Epithelial cell of esophagus (primary cell): ENCODE data around the gene C6orf132.

ENCODE experiments used
- DNase-seq: peaks from one replicate; pipeline ENCODE4 v3.0.0; 2010; ENCODE audit warnings: low read depth
- H3K4me3 ChIP-seq: 2 replicates; pipeline ENCODE4 v1.5.1; 2011; ENCODE audit warnings: mild to moderate bottlenecking, low read length, control low read depth
- TF ChIP-seq, protein P1 (sequence below): IDR thresholded peaks from 2 replicates; pipeline ENCODE4 v1.5.1; 2011; ENCODE audit warnings: low read depth, mild to moderate bottlenecking, low read length, control low read depth, inconsistent platforms; ENCODE audit not compliant: insufficient read depth; ENCODE audit errors: missing control alignments

The C6orf132 gene

DNA sequence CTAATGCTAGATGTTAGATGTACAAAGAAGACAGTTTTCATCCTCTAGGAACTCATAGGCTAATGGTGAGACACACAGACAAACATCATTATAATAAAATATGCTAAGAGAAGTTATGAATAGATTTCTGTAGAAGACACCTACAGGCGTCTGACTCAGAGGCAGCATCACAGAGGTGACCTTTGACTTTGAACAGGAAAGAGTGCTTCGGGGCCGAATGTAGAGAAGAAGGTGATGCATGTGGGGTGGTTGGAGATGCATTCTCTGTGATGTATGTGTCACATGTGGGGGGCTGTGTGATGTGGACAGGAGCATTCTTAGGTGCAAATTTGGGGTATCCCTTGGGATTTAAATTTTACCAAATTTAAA is 37.5 kb upstream of the C6orf132 start:
- no peak overlapping the region for H3K4me3 ChIP-seq
- TF ChIP-seq, protein P1, sequence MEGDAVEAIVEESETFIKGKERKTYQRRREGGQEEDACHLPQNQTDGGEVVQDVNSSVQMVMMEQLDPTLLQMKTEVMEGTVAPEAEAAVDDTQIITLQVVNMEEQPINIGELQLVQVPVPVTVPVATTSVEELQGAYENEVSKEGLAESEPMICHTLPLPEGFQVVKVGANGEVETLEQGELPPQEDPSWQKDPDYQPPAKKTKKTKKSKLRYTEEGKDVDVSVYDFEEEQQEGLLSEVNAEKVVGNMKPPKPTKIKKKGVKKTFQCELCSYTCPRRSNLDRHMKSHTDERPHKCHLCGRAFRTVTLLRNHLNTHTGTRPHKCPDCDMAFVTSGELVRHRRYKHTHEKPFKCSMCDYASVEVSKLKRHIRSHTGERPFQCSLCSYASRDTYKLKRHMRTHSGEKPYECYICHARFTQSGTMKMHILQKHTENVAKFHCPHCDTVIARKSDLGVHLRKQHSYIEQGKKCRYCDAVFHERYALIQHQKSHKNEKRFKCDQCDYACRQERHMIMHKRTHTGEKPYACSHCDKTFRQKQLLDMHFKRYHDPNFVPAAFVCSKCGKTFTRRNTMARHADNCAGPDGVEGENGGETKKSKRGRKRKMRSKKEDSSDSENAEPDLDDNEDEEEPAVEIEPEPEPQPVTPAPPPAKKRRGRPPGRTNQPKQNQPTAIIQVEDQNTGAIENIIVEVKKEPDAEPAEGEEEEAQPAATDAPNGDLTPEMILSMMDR, result no peak
- peak; percentile 63 for DNase-seq

DNA sequence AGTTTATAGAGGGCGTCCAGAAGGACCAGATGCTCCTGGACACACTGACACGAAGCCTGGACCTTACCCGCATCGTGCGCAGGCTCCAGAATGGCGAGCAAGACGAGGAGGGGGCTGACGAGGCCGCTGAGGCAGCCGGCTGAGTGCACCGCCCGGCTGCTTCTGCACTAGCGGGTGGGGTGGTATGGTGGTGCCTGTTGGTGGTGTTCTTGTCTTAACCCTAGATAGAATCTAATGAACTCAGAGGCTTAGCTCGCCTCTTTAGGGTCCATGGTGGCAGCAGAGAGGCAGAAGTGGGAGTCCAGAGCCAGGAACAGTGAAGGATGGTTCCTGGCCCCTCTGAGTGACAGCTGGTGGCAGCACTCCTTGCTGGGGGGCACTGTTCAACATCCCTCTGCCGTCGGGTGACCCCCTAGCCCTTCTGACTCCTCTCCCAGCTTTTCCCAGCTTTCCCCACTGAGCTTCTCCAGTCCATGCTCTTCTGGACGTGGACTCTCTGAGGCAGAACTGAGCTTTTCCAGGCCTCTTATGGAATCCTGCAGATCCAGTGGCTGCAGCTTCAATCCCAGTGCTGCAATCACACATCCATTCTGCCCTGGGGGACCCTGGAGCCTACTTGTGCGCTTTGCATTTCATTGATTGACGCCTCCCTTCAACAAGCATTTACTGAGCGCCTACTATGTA is 37.0 kb upstream of the C6orf132 start:
- no peak for DNase-seq
- H3K4me3 ChIP-seq, result no peak overlapping the region
- TF ChIP-seq, protein P1, result no peak

DNA sequence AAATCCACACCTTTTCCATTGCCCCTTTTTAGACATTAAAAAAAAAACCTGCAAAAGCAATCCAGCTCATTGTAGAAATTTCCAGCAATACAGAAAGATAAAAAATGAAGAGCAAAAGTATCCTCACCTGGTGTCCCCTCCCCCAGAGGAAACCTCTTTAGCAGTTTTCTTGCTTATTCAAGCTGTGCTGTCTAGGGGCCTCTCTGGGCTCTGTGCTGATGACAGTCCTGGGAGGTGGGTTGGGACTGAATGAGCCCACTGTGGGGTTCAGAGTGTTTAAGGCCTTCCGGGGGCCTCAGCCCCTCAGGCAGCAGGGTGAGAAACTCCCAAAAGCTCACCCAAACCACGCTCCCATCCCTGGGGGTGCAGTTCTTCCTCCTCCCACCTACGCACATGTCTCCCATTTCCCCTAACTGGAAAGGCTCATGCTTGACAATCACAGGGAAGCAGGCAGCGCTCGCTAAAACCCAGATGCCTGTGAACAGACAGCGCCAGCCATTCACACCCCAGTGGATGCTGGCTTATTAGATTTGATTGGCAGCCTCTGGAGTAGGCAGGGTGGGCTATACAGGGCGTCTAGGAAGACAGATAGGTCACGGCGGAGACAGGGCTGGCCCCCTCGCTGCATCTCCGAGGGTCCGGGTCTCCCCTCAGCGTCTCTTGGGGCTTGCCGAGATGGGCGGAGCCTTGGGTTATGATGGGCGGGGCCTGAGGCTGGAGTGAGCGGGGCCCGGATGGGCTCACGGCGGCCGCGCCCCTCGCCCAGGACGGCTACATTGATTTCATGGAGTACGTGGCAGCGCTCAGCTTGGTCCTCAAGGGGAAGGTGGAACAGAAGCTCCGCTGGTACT is 35.3 kb upstream of the C6orf132 start:
- no peak for DNase-seq
- H3K4me3 ChIP-seq, result no peak overlapping the region

DNA sequence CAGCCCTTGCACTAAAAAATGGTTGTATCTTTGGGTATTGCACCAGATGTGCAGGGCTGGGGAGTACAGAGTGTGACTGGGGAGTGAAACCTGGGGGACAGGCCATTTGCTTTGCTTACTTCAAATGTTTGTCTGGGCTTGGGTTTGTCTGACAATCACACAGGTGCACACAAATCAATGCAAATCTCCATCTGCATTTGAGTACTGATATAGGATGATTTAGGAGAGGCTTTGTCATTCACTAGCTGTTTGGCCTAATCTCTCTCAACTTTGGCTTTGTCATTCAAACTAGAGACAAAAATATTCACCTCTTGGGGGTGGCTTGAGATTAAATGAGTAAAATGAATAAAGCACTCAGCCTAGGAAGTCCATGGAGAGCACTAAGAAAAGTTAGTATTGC is 34.6 kb upstream of the C6orf132 start:
- TF ChIP-seq, protein P1, result no peak
- H3K4me3 ChIP-seq, result no peak overlapping the region
- DNase-seq, result no peak

More for the DNA sequence above, 35.3 kb upstream of the C6orf132 start:
- TF ChIP-seq, protein P1, result no peak

DNA sequence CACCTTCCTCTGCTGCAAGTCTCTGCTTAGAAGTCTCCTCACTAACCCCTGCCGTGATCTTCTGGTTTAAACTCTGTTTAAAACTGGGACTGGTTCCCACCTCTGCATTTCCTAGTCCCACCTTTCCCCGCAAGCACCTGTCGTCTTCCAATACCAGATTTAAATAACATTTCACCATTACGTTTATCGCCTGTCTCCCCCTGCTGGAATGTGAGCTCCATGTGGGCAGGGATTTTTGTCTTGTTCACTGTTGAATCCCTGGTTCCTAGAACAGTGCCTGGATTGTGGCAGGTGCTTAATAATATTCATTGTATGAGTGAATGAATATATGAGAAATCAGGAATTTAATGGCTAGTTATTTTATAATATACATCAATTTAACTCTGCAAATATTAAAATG is 33.4 kb upstream of the C6orf132 start:
- no peak overlapping the region for H3K4me3 ChIP-seq
- no peak for DNase-seq
- TF ChIP-seq, protein P1, result peak; percentile 29

DNA sequence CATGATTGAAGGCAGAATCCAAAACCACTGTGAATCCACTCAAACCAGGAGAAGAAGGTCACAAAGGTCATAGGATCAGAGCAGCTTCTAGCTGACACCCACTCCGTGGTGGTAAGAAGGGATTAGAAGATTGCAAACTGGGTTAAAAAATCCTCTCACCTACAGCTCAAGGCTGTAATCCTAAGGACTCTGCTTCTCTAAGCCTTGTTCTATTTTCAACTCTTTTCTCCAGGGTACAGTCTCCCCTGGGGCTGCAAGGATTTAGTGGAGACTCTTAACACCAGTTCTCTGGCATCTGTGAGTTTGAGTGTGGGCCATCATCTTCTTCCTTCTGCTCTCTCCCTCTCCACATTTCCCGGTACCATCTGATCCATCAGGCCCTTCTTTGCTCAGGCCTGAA is 30.7 kb upstream of the C6orf132 start, which contains the start of gene GUCA1A:
Gene GUCA1A, plus strand, starts transcription at position 264 of the 400 bp plus-strand sequence. CDS start 250 bp downstream, outside the sequence.
- no peak for DNase-seq
- no peak within 1 kb of the TSS for H3K4me3 ChIP-seq
- TF ChIP-seq, protein P1, result no peak
